ENCODE results near the gene FBXO38.

FBXO38 gene

GRCh38 chr5:148403344-148403743, 19.6 kb downstream of the FBXO38 start:
- no peak for DNase-seq (ENCODE audit: low read depth)
- no peak for TF ChIP-seq CTCF (IDR thresholded peaks at IDR 0.05; ENCODE audit: control insufficient read depth, extremely low read depth, insufficient read depth)
- H3K4me3 ChIP-seq (ENCODE audit: low read depth, low read length): no peak overlapping the region

- no peak overlapping the region for H3K4me3 ChIP-seq (ENCODE audit: low read depth, low read length)
- no peak for TF ChIP-seq CTCF (IDR thresholded peaks at IDR 0.05; ENCODE audit: control insufficient read depth, extremely low read depth, insufficient read depth)
- no peak for DNase-seq (ENCODE audit: low read depth)
These were observed 22.6 kb downstream of the FBXO38 start for GRCh38 chr5:148406406-148406805.

- no peak for TF ChIP-seq CTCF (IDR thresholded peaks at IDR 0.05; ENCODE audit: control insufficient read depth, extremely low read depth, insufficient read depth)
- no peak overlapping the region for H3K4me3 ChIP-seq (ENCODE audit: low read depth, low read length)
- DNase-seq (ENCODE audit: low read depth): no peak
These were observed 24.3 kb downstream of the FBXO38 start for GRCh38 chr5:148408092-148408491.

GRCh38 chr5:148412124-148412523, 28.4 kb downstream of the FBXO38 start:
- no peak for TF ChIP-seq CTCF (IDR thresholded peaks at IDR 0.05; ENCODE audit: control insufficient read depth, extremely low read depth, insufficient read depth)
- H3K4me3 ChIP-seq (ENCODE audit: low read depth, low read length): no peak overlapping the region
- no peak for DNase-seq (ENCODE audit: low read depth)

GRCh38 chr5:148414833-148415232, 31.1 kb downstream of the FBXO38 start:
- no peak for TF ChIP-seq CTCF (IDR thresholded peaks at IDR 0.05; ENCODE audit: control insufficient read depth, extremely low read depth, insufficient read depth)
- no peak for DNase-seq (ENCODE audit: low read depth)
- no peak overlapping the region for H3K4me3 ChIP-seq (ENCODE audit: low read depth, low read length)

GRCh38 chr5:148416416-148416815, 32.7 kb downstream of the FBXO38 start:
- TF ChIP-seq CTCF (IDR thresholded peaks at IDR 0.05; ENCODE audit: control insufficient read depth, extremely low read depth, insufficient read depth): no peak
- DNase-seq (ENCODE audit: low read depth): no peak
- no peak overlapping the region for H3K4me3 ChIP-seq (ENCODE audit: low read depth, low read length)

GRCh38 chr5:148416921-148417320, 33.2 kb downstream of the FBXO38 start:
- no peak for DNase-seq (ENCODE audit: low read depth)
- TF ChIP-seq CTCF (IDR thresholded peaks at IDR 0.05; ENCODE audit: control insufficient read depth, extremely low read depth, insufficient read depth): no peak
- no peak overlapping the region for H3K4me3 ChIP-seq (ENCODE audit: low read depth, low read length)

All from LNCaP clone FGC (cell line).